ENCODE data around the gene CCDC85B. TPM values are rescaled to one million over a fixed set of nuclear protein-coding genes. Genes with fewer than 3 reads are reported as not detected.
A peak's percentile ranks its signal among the peaks of the same experiment; 100 is the strongest.

CCDC85B gene
- total and polyA plus RNA-seq, 4 donors = 4.3 to 12.6 (median 6.9) TPM

DNA sequence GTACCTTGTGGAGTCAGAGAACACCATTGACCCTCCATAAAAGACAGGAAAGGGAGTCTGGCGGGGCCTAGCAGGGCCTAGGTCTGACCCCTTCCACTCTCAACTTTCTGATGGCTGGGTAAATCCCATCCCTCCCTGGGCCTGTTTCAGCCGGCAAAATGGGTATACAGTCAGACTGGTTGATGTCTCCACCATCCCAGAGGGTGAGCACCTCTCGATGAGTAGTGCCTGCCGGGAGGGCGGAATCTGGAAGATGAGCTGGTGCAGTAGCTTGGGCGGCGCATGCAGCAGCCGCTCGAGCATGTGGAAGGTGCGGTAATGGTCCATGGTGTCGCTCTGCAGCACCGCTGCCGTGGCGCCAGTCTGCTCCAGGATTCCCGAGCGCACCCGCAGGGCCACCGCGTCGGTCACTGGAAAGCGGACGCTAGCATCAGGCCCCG is 2.7 kb upstream of the CCDC85B start:
- Histone ChIP-seq H3K4me1 (ENCODE audit: control insufficient read depth in 4 of 4, insufficient read depth in 4 of 4, low read length in 3 of 4) (peaks cover 10 to 47% (median 29%) of the 10 kb centered on the region in 4 donors), H3K4me3 (ENCODE audit: low read depth in 1 of 3, low read length in 3 of 3) (peak overlapping the region; percentile 62 to 94 (median 93)), H3K27ac (ENCODE audit: low read depth in 1 of 2, low read length in 2 of 2) (peak overlapping the region; percentile 83 to 89), H3K27me3 (ENCODE audit: control insufficient read depth in 4 of 4, insufficient read depth in 4 of 4, low read length in 3 of 4) (no peaks in the 10 kb centered on the region), H3K9me3 (ENCODE audit: control insufficient read depth in 4 of 4, low read length in 3 of 4) (no peaks in the 10 kb centered on the region), H3K9ac (ENCODE audit: low read depth in 1 of 2, low read length in 2 of 2) (peak overlapping the region; percentile 23 to 48), H3K36me3 (ENCODE audit: control insufficient read depth in 4 of 4, insufficient read depth in 3 of 4, low read depth in 1 of 4, low read length in 3 of 4) (peaks cover 0 to 9% (median 2%) of the 10 kb centered on the region in 4 donors)
- no peak for TF ChIP-seq ATF3 (IDR thresholded peaks at IDR 0.05)
- TF ChIP-seq YY1 (IDR thresholded peaks at IDR 0.05) = no peak
- no peak for TF ChIP-seq ZBTB33 (IDR thresholded peaks at IDR 0.05)
- TF ChIP-seq, protein P1, sequence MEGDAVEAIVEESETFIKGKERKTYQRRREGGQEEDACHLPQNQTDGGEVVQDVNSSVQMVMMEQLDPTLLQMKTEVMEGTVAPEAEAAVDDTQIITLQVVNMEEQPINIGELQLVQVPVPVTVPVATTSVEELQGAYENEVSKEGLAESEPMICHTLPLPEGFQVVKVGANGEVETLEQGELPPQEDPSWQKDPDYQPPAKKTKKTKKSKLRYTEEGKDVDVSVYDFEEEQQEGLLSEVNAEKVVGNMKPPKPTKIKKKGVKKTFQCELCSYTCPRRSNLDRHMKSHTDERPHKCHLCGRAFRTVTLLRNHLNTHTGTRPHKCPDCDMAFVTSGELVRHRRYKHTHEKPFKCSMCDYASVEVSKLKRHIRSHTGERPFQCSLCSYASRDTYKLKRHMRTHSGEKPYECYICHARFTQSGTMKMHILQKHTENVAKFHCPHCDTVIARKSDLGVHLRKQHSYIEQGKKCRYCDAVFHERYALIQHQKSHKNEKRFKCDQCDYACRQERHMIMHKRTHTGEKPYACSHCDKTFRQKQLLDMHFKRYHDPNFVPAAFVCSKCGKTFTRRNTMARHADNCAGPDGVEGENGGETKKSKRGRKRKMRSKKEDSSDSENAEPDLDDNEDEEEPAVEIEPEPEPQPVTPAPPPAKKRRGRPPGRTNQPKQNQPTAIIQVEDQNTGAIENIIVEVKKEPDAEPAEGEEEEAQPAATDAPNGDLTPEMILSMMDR (IDR thresholded peaks at IDR 0.05; ENCODE audit: low read depth, low read length, missing input control) = no peak
- TF ChIP-seq SP1 (IDR thresholded peaks at IDR 0.05) = no peak
- TF ChIP-seq RXRA (IDR thresholded peaks at IDR 0.05) = no peak
- no peak for TF ChIP-seq NR2F2 (IDR thresholded peaks at IDR 0.05)
- TF ChIP-seq HNF4G (IDR thresholded peaks at IDR 0.05) = no peak
- no peak for TF ChIP-seq FOXA2 (IDR thresholded peaks at IDR 0.05)
- no peak for TF ChIP-seq HNF4A (conservative IDR thresholded peaks at IDR 0.05)
- no peak for TF ChIP-seq JUND (IDR thresholded peaks at IDR 0.05)
- TF ChIP-seq, protein P2, sequence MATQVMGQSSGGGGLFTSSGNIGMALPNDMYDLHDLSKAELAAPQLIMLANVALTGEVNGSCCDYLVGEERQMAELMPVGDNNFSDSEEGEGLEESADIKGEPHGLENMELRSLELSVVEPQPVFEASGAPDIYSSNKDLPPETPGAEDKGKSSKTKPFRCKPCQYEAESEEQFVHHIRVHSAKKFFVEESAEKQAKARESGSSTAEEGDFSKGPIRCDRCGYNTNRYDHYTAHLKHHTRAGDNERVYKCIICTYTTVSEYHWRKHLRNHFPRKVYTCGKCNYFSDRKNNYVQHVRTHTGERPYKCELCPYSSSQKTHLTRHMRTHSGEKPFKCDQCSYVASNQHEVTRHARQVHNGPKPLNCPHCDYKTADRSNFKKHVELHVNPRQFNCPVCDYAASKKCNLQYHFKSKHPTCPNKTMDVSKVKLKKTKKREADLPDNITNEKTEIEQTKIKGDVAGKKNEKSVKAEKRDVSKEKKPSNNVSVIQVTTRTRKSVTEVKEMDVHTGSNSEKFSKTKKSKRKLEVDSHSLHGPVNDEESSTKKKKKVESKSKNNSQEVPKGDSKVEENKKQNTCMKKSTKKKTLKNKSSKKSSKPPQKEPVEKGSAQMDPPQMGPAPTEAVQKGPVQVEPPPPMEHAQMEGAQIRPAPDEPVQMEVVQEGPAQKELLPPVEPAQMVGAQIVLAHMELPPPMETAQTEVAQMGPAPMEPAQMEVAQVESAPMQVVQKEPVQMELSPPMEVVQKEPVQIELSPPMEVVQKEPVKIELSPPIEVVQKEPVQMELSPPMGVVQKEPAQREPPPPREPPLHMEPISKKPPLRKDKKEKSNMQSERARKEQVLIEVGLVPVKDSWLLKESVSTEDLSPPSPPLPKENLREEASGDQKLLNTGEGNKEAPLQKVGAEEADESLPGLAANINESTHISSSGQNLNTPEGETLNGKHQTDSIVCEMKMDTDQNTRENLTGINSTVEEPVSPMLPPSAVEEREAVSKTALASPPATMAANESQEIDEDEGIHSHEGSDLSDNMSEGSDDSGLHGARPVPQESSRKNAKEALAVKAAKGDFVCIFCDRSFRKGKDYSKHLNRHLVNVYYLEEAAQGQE (IDR thresholded peaks at IDR 0.05) = no peak
- no peak for TF ChIP-seq GABPA (IDR thresholded peaks at IDR 0.05 in 1 of 2, conservative IDR thresholded peaks at IDR 0.05 in 1 of 2)
- TF ChIP-seq RAD21 (IDR thresholded peaks at IDR 0.05) = no peak
- TF ChIP-seq TAF1 (conservative IDR thresholded peaks at IDR 0.05) = no peak
- no peak for TF ChIP-seq MAX (IDR thresholded peaks at IDR 0.05)
- TF ChIP-seq EGR1 (IDR thresholded peaks at IDR 0.05; ENCODE audit: low read depth in 2 of 2) = no peak
- TF ChIP-seq FOXA1 (IDR thresholded peaks at IDR 0.05) = no peak
- WGBS = 7% methylated on average over 23 of the region's 23 CpGs
- no peak for DNase-seq (ENCODE audit: low spot score)
